Measurements from ENCODE around the gene CC2D2B. TPM values are rescaled to one million over a fixed set of nuclear protein-coding genes. Genes with fewer than 3 reads are reported as not detected.
A peak's percentile ranks its signal among the peaks of the same experiment; 100 is the strongest.

CC2D2B gene
- 3.9 TPM for total RNA-seq

GRCh38 chr10:95907456-95908253, at the start of gene CC2D2B:
CC2D2B (plus strand) TSS chr10:95907975; CDS start chr10:95911324, 3,349 bp downstream.
- H3K4me3 ChIP-seq: peak within 1 kb of the TSS; percentile 73 to 80
- H3K27me3 ChIP-seq: no peaks in the 10 kb centered on the region
- peaks cover 0 to 7% of the 10 kb centered on the region in 2 donors for H3K36me3 ChIP-seq
- peak; percentile 26 to 91 for DNase-seq (ENCODE audit: low spot score in 2 of 2)
- H3K9me3 ChIP-seq: no peaks in the 10 kb centered on the region
- intact Hi-C loops (cut with DNase I): loop anchor here (2.0 to 10.0 kb wide), 4 partner anchors 25 to 377 kb away; partner anchors contain the start of genes CCNJ and TCTN3
- H3K4me1 ChIP-seq: peaks cover 0 to 4% of the 10 kb centered on the region in 2 donors
- TF ChIP-seq CTCF (IDR thresholded peaks at IDR 0.05): peak in 2 of 3 experiments; percentile 11 to 23
- H3K27ac ChIP-seq: peak within 1 kb of the TSS; percentile 82 to 83

GRCh38 chr10:95860166-95860940, 47.4 kb upstream of the CC2D2B start:
- no peak for TF ChIP-seq CTCF (IDR thresholded peaks at IDR 0.05)
- intact Hi-C loops (cut with DNase I): no loop called here
- no peak overlapping the region for H3K27ac ChIP-seq
- H3K4me1 ChIP-seq: no peaks in the 10 kb centered on the region
- no peak overlapping the region for H3K4me3 ChIP-seq
- H3K36me3 ChIP-seq: peaks cover 14 to 21% of the 10 kb centered on the region in 2 donors
- no peaks in the 10 kb centered on the region for H3K27me3 ChIP-seq
- DNase-seq (ENCODE audit: low spot score in 2 of 2): no peak
- H3K9me3 ChIP-seq: no peaks in the 10 kb centered on the region

GRCh38 chr10:95861386-95861785, 46.4 kb upstream of the CC2D2B start:
- no peak for TF ChIP-seq CTCF (IDR thresholded peaks at IDR 0.05)
- intact Hi-C loops (cut with DNase I): no loop called here
- Histone ChIP-seq H3K27me3 (no peaks in the 10 kb centered on the region), H3K4me3 (no peak overlapping the region), H3K27ac (no peak overlapping the region), H3K4me1 (no peaks in the 10 kb centered on the region), H3K9me3 (no peaks in the 10 kb centered on the region), H3K36me3 (peaks cover 14 to 26% of the 10 kb centered on the region in 2 donors)
- DNase-seq (ENCODE audit: low spot score in 2 of 2): no peak

GRCh38 chr10:95864906-95865813, 42.6 kb upstream of the CC2D2B start:
- H3K9me3 ChIP-seq: no peaks in the 10 kb centered on the region
- H3K36me3 ChIP-seq: peaks cover 13 to 35% of the 10 kb centered on the region in 2 donors
- DNase-seq (ENCODE audit: low spot score in 2 of 2): peak in 1 of 2 donors; percentile 68
- peak; percentile 58 to 70 (median 61) for TF ChIP-seq CTCF (IDR thresholded peaks at IDR 0.05)
- no peaks in the 10 kb centered on the region for H3K4me1 ChIP-seq
- no peak overlapping the region for H3K4me3 ChIP-seq
- intact Hi-C loops (cut with DNase I): loop anchor here (1.0 kb wide), 1 partner anchor 171 kb away; no protein-coding TSS in a partner anchor
- H3K27me3 ChIP-seq: no peaks in the 10 kb centered on the region
- H3K27ac ChIP-seq: peak overlapping the region in 1 of 2 donors; percentile 1

All from ascending aorta (tissue), 2 donors.